Measurements from ENCODE around the gene RBP3.

- TF ChIP-seq RAD21 (conservative IDR thresholded peaks at IDR 0.05) (no peak), CTCF (IDR thresholded peaks at IDR 0.05; ENCODE audit: poor library complexity, severe bottlenecking) (no peak), EZH2 (IDR thresholded peaks at IDR 0.05; ENCODE audit: borderline replicate concordance, insufficient read depth, low read length, poor library complexity, severe bottlenecking) (no peak), POLR2AphosphoS5 (IDR thresholded peaks at IDR 0.05) (no peak), EP300 (conservative IDR thresholded peaks at IDR 0.05; ENCODE audit: poor library complexity, severe bottlenecking) (no peak), REST (IDR thresholded peaks at IDR 0.05; ENCODE audit: borderline replicate concordance) (no peak)
Observed at GRCh38 chr10:47381427-47382379, 33.5 kb downstream of the RBP3 start.

Measured in neural cell (in vitro differentiated cells).